IMR-90 (cell line): ENCODE data around the gene CSK. TPM values are rescaled to one million over a fixed set of nuclear protein-coding genes. Genes with fewer than 3 reads are reported as not detected.
A peak's percentile ranks its signal among the peaks of the same experiment; 100 is the strongest.

Experiments used
- ATAC-seq: fragments of 200-7000 bp; cut with Tn5 transposase; 2 replicates; pipeline ENCODE4 v1.9.1; 2020; ENCODE audit warnings: low read depth, mild to moderate bottlenecking, moderate library complexity
- BruUV-seq: library from RNA; stranded (reverse); fragments of 400-500 nt; replicated peaks from 2 replicates; lab custom pipeline; 2021; lab: Mats Ljungman, UMichigan
- CTCF ChIA-PET: fragments of 300-600 bp; formaldehyde crosslinking; extraction: SDS; loops from one replicate; lab custom pipeline; 2021; ENCODE audit warnings: antibody characterized with exemption; lab: Yijun Ruan, JAX
- POLR2A ChIA-PET: fragments of 300-600 bp; sonication (Branson Sonifier 250); formaldehyde crosslinking; loops from one replicate; lab custom pipeline; 2022; ENCODE audit warnings: antibody characterized with exemption; ENCODE audit not compliant: unreplicated experiment; lab: Charles Lee
- DNase-seq: peaks from one replicate; pipeline ENCODE4 v3.0.0; 2013
- H2AFZ ChIP-seq: replicated peaks from 2 replicates; pipeline ENCODE3; 2013; ENCODE audit warnings: low read length, mild to moderate bottlenecking; ENCODE audit not compliant: poor library complexity
- H2AK5ac ChIP-seq: 2 replicates; pipeline ENCODE4 v1.6.1; 2013; ENCODE audit warnings: low read depth, low read length, inconsistent platforms
- H2AK9ac ChIP-seq: replicated peaks from 2 replicates; pipeline ENCODE3; 2013; ENCODE audit warnings: mild to moderate bottlenecking, low read depth, low read length, moderate library complexity; ENCODE audit not compliant: poor library complexity
- H2BK120ac ChIP-seq: 2 replicates; pipeline ENCODE4 v1.6.1; 2013; ENCODE audit warnings: low read depth, low read length, inconsistent platforms
- H2BK15ac ChIP-seq: 3 replicates; pipeline ENCODE4 v1.6.1; 2013; ENCODE audit warnings: low read depth, low read length, inconsistent platforms
- H2BK20ac ChIP-seq: 2 replicates; pipeline ENCODE4 v1.6.1; 2013; ENCODE audit warnings: low read depth, mild to moderate bottlenecking, inconsistent platforms, low read length, moderate library complexity
- H2BK5ac ChIP-seq: 2 replicates; pipeline ENCODE4 v1.6.1; 2013; ENCODE audit warnings: mild to moderate bottlenecking, low read depth, low read length, inconsistent platforms; ENCODE audit not compliant: poor library complexity, severe bottlenecking
- H3K14ac ChIP-seq: replicated peaks from 2 replicates; pipeline ENCODE4 v1.6.1; 2013; ENCODE audit warnings: low read depth, low read length, inconsistent platforms
- H3K18ac ChIP-seq: 2 replicates; pipeline ENCODE4 v1.6.1; 2013; ENCODE audit warnings: low read depth, low read length, control low read depth
- H3K23ac ChIP-seq: 2 replicates; pipeline ENCODE4 v1.6.1; 2013; ENCODE audit warnings: low read depth, low read length, inconsistent platforms
- H3K27ac ChIP-seq: 2 replicates; pipeline ENCODE4 v1.5.1; 2013; ENCODE audit warnings: mild to moderate bottlenecking, control low read depth, low read length; ENCODE audit not compliant: insufficient read depth
- H3K27me3 ChIP-seq: 2 replicates; pipeline ENCODE4 v1.6.1; 2013; ENCODE audit warnings: low read length; ENCODE audit not compliant: control insufficient read depth, insufficient read depth
- H3K36me3 ChIP-seq: 2 replicates; pipeline ENCODE4 v1.6.1; 2013; ENCODE audit warnings: low read length, mixed read lengths; ENCODE audit not compliant: control insufficient read depth, insufficient read depth
- H3K4ac ChIP-seq: 2 replicates; pipeline ENCODE4 v1.6.1; 2013; ENCODE audit warnings: low read depth, low read length, inconsistent platforms
- H3K4me1 ChIP-seq: 2 replicates; pipeline ENCODE4 v1.6.1; 2013; ENCODE audit warnings: low read length, mixed read lengths; ENCODE audit not compliant: control insufficient read depth, insufficient read depth
- H3K4me2 ChIP-seq: 2 replicates; pipeline ENCODE4 v1.6.1; 2013; ENCODE audit warnings: low read depth, mild to moderate bottlenecking, control low read depth, low read length, moderate library complexity
- H3K4me3 ChIP-seq: 2 replicates; pipeline ENCODE4 v1.5.1; 2013; ENCODE audit warnings: low read depth, mild to moderate bottlenecking, control low read depth, low read length, moderate library complexity; ENCODE audit not compliant: insufficient read depth
- H3K56ac ChIP-seq: 2 replicates; pipeline ENCODE4 v1.6.1; 2013; ENCODE audit warnings: low read length, inconsistent platforms; ENCODE audit not compliant: insufficient read depth; ENCODE audit errors: extremely low read depth
- H3K79me1 ChIP-seq, 2 experiments: 2 replicates each; pipeline ENCODE4 v1.6.1; 2013; ENCODE audit warnings: low read length in 2 of 2, inconsistent platforms in 1 of 2, low read depth in 1 of 2
- H3K9ac ChIP-seq: 2 replicates; pipeline ENCODE4 v1.6.1; 2013; ENCODE audit warnings: low read depth, low read length, control low read depth
- H3K9me1 ChIP-seq: 2 replicates; pipeline ENCODE4 v1.6.1; 2013; ENCODE audit warnings: low read length, inconsistent platforms; ENCODE audit not compliant: insufficient read depth
- H3K9me3 ChIP-seq: 2 replicates; pipeline ENCODE4 v1.6.1; 2013; ENCODE audit warnings: low read length; ENCODE audit not compliant: control insufficient read depth, insufficient read depth
- H4K20me1 ChIP-seq: 2 replicates; pipeline ENCODE4 v1.6.1; 2013; ENCODE audit warnings: low read length, inconsistent platforms; ENCODE audit not compliant: insufficient read depth
- H4K5ac ChIP-seq: 2 replicates; pipeline ENCODE4 v1.6.1; 2013; ENCODE audit warnings: mild to moderate bottlenecking, low read depth, low read length, control low read depth
- H4K8ac ChIP-seq, 2 experiments: 2 replicates each; pipeline ENCODE4 v1.6.1; 2013; ENCODE audit warnings: low read depth in 2 of 2, low read length in 2 of 2, control low read depth in 1 of 2, inconsistent platforms in 1 of 2
- H4K91ac ChIP-seq: 2 replicates; pipeline ENCODE4 v1.6.1; 2013; ENCODE audit warnings: low read depth, low read length, inconsistent platforms; ENCODE audit not compliant: insufficient read depth
- CEBPB ChIP-seq: IDR thresholded peaks from 2 replicates; pipeline ENCODE4 v1.6.1; 2012; ENCODE audit warnings: low read depth, low read length, improper control_type of control experiment
- ELK1 ChIP-seq: fragments of 150-350 bp; IDR thresholded peaks from 2 replicates; pipeline ENCODE4 v1.6.1; 2016; ENCODE audit warnings: low read depth, mild to moderate bottlenecking, low read length, moderate library complexity, borderline replicate concordance
- FOS ChIP-seq: fragments of 150-350 bp; IDR thresholded peaks from 2 replicates; pipeline ENCODE4 v1.6.1; 2016; ENCODE audit warnings: low read depth, low read length
- MAZ ChIP-seq: IDR thresholded peaks from 2 replicates; pipeline ENCODE4 v1.6.1; 2012; ENCODE audit warnings: low read depth, mild to moderate bottlenecking, low read length, improper control_type of control experiment, moderate library complexity, borderline replicate concordance
- MXI1 ChIP-seq: IDR thresholded peaks from 2 replicates; pipeline ENCODE4 v1.6.1; 2012; ENCODE audit warnings: low read depth, mild to moderate bottlenecking, low read length, moderate library complexity, borderline replicate concordance
- NFE2L2 ChIP-seq: fragments of 150-350 bp; IDR thresholded peaks from 2 replicates; pipeline ENCODE4 v1.6.1; 2016; ENCODE audit warnings: low read depth, mild to moderate bottlenecking, low read length
- POLR2A ChIP-seq: IDR thresholded peaks from 2 replicates; pipeline ENCODE4 v1.6.1; 2012; ENCODE audit warnings: mild to moderate bottlenecking, low read depth, low read length
- RAD21 ChIP-seq: IDR thresholded peaks from 2 replicates; pipeline ENCODE4 v1.6.1; 2012; ENCODE audit warnings: low read length, improper control_type of control experiment
- RFX5 ChIP-seq: IDR thresholded peaks from 2 replicates; pipeline ENCODE4 v1.8.0; 2012; ENCODE audit warnings: low read depth, mild to moderate bottlenecking, low read length, moderate library complexity
- WGBS, 2 experiments: methylation state at CpG; one replicate each; pipeline versions ENCODE4 v1.1.5 to v1.1.7; 2013; ENCODE audit warnings: missing lambda C conversion rate in 2 of 2; ENCODE audit not compliant: insufficient read length in 1 of 2; ENCODE audit errors: extremely low coverage in 2 of 2; 5-methylcytosine and 5-hydroxymethylcytosine counted together
- dilution Hi-C: fragments of 300-500 bp; cut with HindIII; formaldehyde crosslinking; loops from one replicate; pipeline ENCODE4 v1.14.3; 2018; ENCODE audit warnings: low sequenced_read_pairs; ENCODE audit not compliant: unreplicated experiment
- in situ Hi-C: fragments of 300-500 bp; cut with MboI; formaldehyde crosslinking; loops from 3 replicates; pipeline ENCODE4 v1.14.3; 2019; ENCODE audit warnings: low sequenced_read_pairs, inconsistent platforms, mixed read lengths
- intact Hi-C: fragments of 100-400 bp; cut with micrococcal nuclease; formaldehyde crosslinking; loops from 2 replicates; pipeline ENCODE4 v1.10.0; 2022
- polyA plus RNA-seq, 3 experiments: library from polyadenylated mRNA; depleted of rRNA; stranded (reverse); fragments of >200 nt; gene quantifications; 2 replicates each; pipeline ENCODE4 v1.2.3, GENCODE V29; 2012; ENCODE audit warnings: low replicate concordance in 1 of 3
- total RNA-seq: library from RNA; depleted of rRNA; stranded (reverse); fragments of >200 nt; gene quantifications from 2 replicates; pipeline ENCODE4 v1.2.3, GENCODE V29; 2012
- TF ChIP-seq, protein P1 (sequence below): fragments of 150-350 bp; IDR thresholded peaks from 2 replicates; pipeline ENCODE4 v1.6.1; 2017; ENCODE audit warnings: mild to moderate bottlenecking, antibody characterized with exemption, low read length, low read depth

Gene CSK
- total and polyA plus RNA-seq, 2 of the 4 experiments (the other 2 are of a cell fraction) = 10.8 to 54.0 TPM

- WGBS, 2 experiments = 11% methylated on average over 14 of the region's 44 CpGs; no CpG with 5 or more reads in 1 of the 2 experiments
- no peaks in the 10 kb centered on the region for H3K9me1 ChIP-seq
- no peak within 1 kb of the TSS; the same call in 1 of the 2 replicates for H3K4me2 ChIP-seq
- H3K27ac ChIP-seq = no peak within 1 kb of the TSS
- intact Hi-C loops (no loop called here), dilution Hi-C loops (no loop called here), in situ Hi-C loops (no loop called here)
- no peak within 1 kb of the TSS for H4K5ac ChIP-seq
- POLR2A ChIA-PET = no interaction called here
- no peak within 1 kb of the TSS for H2AK5ac ChIP-seq
- ATAC-seq (peak; percentile 79), DNase-seq (no peak)
- no peak within 1 kb of the TSS for H3K4me3 ChIP-seq
- peaks cover 62% of the 10 kb centered on the region for H3K27me3 ChIP-seq
- H2BK20ac ChIP-seq = no peak within 1 kb of the TSS
- no peak within 1 kb of the TSS for H4K8ac ChIP-seq
- no peaks in the 10 kb centered on the region for H3K9me3 ChIP-seq
- no peak within 1 kb of the TSS for H3K18ac ChIP-seq
- no peak within 1 kb of the TSS for H2AK9ac ChIP-seq
- H2AFZ ChIP-seq = no peak within 1 kb of the TSS
- H3K4me1 ChIP-seq = no peaks in the 10 kb centered on the region
- no TSS peak for BruUV-seq
- TF ChIP-seq, protein P1, sequence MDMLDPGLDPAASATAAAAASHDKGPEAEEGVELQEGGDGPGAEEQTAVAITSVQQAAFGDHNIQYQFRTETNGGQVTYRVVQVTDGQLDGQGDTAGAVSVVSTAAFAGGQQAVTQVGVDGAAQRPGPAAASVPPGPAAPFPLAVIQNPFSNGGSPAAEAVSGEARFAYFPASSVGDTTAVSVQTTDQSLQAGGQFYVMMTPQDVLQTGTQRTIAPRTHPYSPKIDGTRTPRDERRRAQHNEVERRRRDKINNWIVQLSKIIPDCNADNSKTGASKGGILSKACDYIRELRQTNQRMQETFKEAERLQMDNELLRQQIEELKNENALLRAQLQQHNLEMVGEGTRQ = peak; percentile 54; the same call in 1 of the 2 replicates
- TF ChIP-seq MXI1 (peak; percentile 71; the same call in 1 of the 2 replicates), ELK1 (no peak), RAD21 (no peak), NFE2L2 (no peak), MAZ (no peak; the same call in 1 of the 2 replicates), POLR2A (no peak), RFX5 (no peak), FOS (no peak), CEBPB (no peak)
- no peak within 1 kb of the TSS for H3K9ac ChIP-seq
- no peaks in the 10 kb centered on the region for H3K36me3 ChIP-seq
- H4K20me1 ChIP-seq = no peaks in the 10 kb centered on the region; the same call in 1 of the 2 replicates
- no peak within 1 kb of the TSS for H2BK15ac ChIP-seq
- CTCF ChIA-PET = no interaction called here
- no peak within 1 kb of the TSS for H3K23ac ChIP-seq
- no peaks in the 10 kb centered on the region for H3K79me1 ChIP-seq
- H3K56ac ChIP-seq = no peak within 1 kb of the TSS
- no peak within 1 kb of the TSS for H2BK5ac ChIP-seq
- no peak within 1 kb of the TSS for H4K91ac ChIP-seq
- no peak within 1 kb of the TSS for H3K4ac ChIP-seq
- H2BK120ac ChIP-seq = no peak within 1 kb of the TSS
- H3K14ac ChIP-seq = no peak within 1 kb of the TSS
Observed at GRCh38 chr15:74826364-74826819, 44.5 kb downstream of the CSK start, which contains the start of gene CPLX3. TSS of gene CPLX3 (plus strand) at chr15:74826627. CDS start at chr15:74826704, 77 bp downstream.
